Endothelial cell of umbilical vein (primary cell): ENCODE results near the gene ABR. TPM values are rescaled to one million over a fixed set of nuclear protein-coding genes. Genes with fewer than 3 reads are reported as not detected.

Experiments used
- BruUV-seq: library from RNA; stranded (reverse); fragments of 400-500 nt; replicated peaks from 2 replicates; lab custom pipeline; 2021; lab: Mats Ljungman, UMichigan
- CTCF ChIA-PET: fragments of 300-600, 350-600 bp; sonication (Branson Sonifier 250); formaldehyde crosslinking; loops from one replicate; lab custom pipeline; 2021; ENCODE audit warnings: antibody characterized with exemption, inconsistent platforms; lab: Charles Lee
- POLR2A ChIA-PET: fragments of 300-600, 350-600 bp; sonication (Branson Sonifier 250); formaldehyde crosslinking; loops from one replicate; lab custom pipeline; 2021; ENCODE audit warnings: antibody characterized with exemption, inconsistent platforms; lab: Charles Lee
- DNase-seq: peaks from one replicate; pipeline ENCODE4 v3.0.0-alpha.2; 2011; ENCODE audit warnings: low read depth, low spot score
- FAIRE-seq: peaks from 2 replicates; lab custom pipeline; 2011; peaks lifted over from hg19 to GRCh38; lab: Jason Lieb, UNC
- H2AFZ ChIP-seq: 2 replicates; pipeline ENCODE4 v1.6.0; 2012; ENCODE audit warnings: low read depth, low read length, control low read depth, inconsistent platforms
- H3K27ac ChIP-seq: 2 replicates; pipeline ENCODE4 v1.5.1; 2011; ENCODE audit warnings: low read depth, mild to moderate bottlenecking, control low read depth, low read length, moderate library complexity; ENCODE audit not compliant: insufficient read depth
- H3K27me3 ChIP-seq, 2 experiments: 2 replicates each; pipeline versions ENCODE4 v1.6.0 to v1.6.1; 2011; ENCODE audit warnings: low read length in 2 of 2, mixed read lengths in 1 of 2; ENCODE audit not compliant: control insufficient read depth in 2 of 2, insufficient read depth in 2 of 2
- H3K36me3 ChIP-seq, 2 experiments: 2 replicates in 1 of 2; 3 replicates in 1 of 2; pipeline ENCODE4 v1.5.1; 2011; ENCODE audit warnings: low read length in 2 of 2, mild to moderate bottlenecking in 1 of 2, moderate library complexity in 1 of 2; ENCODE audit not compliant: control insufficient read depth in 2 of 2, insufficient read depth in 2 of 2; ENCODE audit errors: extremely low read depth in 1 of 2
- H3K4me1 ChIP-seq: 3 replicates; pipeline ENCODE4 v1.5.1; 2011; ENCODE audit warnings: mild to moderate bottlenecking, low read length; ENCODE audit not compliant: control insufficient read depth, insufficient read depth; ENCODE audit errors: extremely low read depth
- H3K4me2 ChIP-seq: 2 replicates; pipeline ENCODE4 v1.6.1; 2011; ENCODE audit warnings: low read length, control low read depth, mixed read lengths; ENCODE audit not compliant: insufficient read depth
- H3K4me3 ChIP-seq, 3 experiments: fragments of 200-600 bp in 1 of 3; sonication (generic), shearing (Covaris generic) in 1 of 3; replicated peaks in 1 of 3; 2 replicates each; pipeline ENCODE4 v1.5.1; 2011 to 2016; ENCODE audit warnings: control low read depth in 3 of 3, low read length in 3 of 3, mild to moderate bottlenecking in 2 of 3, inconsistent platforms in 1 of 3, low read depth in 1 of 3, moderate library complexity in 1 of 3; ENCODE audit not compliant: insufficient read depth in 1 of 3
- H3K79me2 ChIP-seq: 2 replicates; pipeline ENCODE4 v1.6.0; 2012; ENCODE audit warnings: low read length, inconsistent platforms; ENCODE audit not compliant: control insufficient read depth, insufficient read depth
- H3K9ac ChIP-seq: replicated peaks from 2 replicates; pipeline ENCODE3; 2011; ENCODE audit warnings: low read length, control low read depth; ENCODE audit not compliant: insufficient read depth; ENCODE audit errors: extremely low read depth
- H3K9me1 ChIP-seq: replicated peaks from 3 replicates; pipeline ENCODE4 v1.6.0; 2011; ENCODE audit warnings: mild to moderate bottlenecking, low read length; ENCODE audit not compliant: control insufficient read depth, insufficient read depth; ENCODE audit errors: extremely low read depth
- H3K9me3 ChIP-seq: replicated peaks from 2 replicates; pipeline ENCODE4 v1.5.1; 2012; ENCODE audit warnings: low read length, inconsistent platforms; ENCODE audit not compliant: control insufficient read depth, insufficient read depth
- H4K20me1 ChIP-seq: replicated peaks from 2 replicates; pipeline ENCODE3; 2011; ENCODE audit warnings: mild to moderate bottlenecking, low read length; ENCODE audit not compliant: control insufficient read depth, insufficient read depth; ENCODE audit errors: extremely low read depth
- EZH2 ChIP-seq: IDR thresholded peaks from 2 replicates; pipeline ENCODE4 v1.6.1; 2012; ENCODE audit warnings: borderline replicate concordance, low read depth, mild to moderate bottlenecking, moderate library complexity, low read length, inconsistent platforms; ENCODE audit not compliant: severe bottlenecking
- FOS ChIP-seq: IDR thresholded peaks from 2 replicates; pipeline ENCODE4 v1.6.1; 2011; ENCODE audit warnings: mild to moderate bottlenecking, low read length, moderate library complexity, borderline replicate concordance; ENCODE audit not compliant: insufficient read depth
- GATA2 ChIP-seq: IDR thresholded peaks from 2 replicates; pipeline ENCODE4 v1.7.0; 2011; ENCODE audit warnings: low read depth, mild to moderate bottlenecking, moderate library complexity, mixed read lengths, low read length; ENCODE audit not compliant: insufficient read length, insufficient read depth
- JUN ChIP-seq: IDR thresholded peaks from 2 replicates; pipeline ENCODE4 v1.6.1; 2011; ENCODE audit warnings: borderline replicate concordance, low read depth; ENCODE audit not compliant: insufficient read length, insufficient read depth
- MYC ChIP-seq: IDR thresholded peaks from one replicate; pipeline ENCODE4 v1.6.1; 2011; ENCODE audit warnings: mild to moderate bottlenecking, low read depth, low read length
- POLR2A ChIP-seq: IDR thresholded peaks from 2 replicates; pipeline ENCODE4 v1.6.1; 2012; ENCODE audit warnings: low read depth, mild to moderate bottlenecking, control low read depth, low read length
- POLR2AphosphoS5 ChIP-seq: IDR thresholded peaks from 2 replicates; pipeline ENCODE4 v1.6.1; 2012; ENCODE audit warnings: low read depth, mild to moderate bottlenecking, control low read depth, low read length, moderate library complexity; ENCODE audit not compliant: insufficient read depth
- dilution Hi-C: fragments of 300-500 bp; cut with MboI; formaldehyde crosslinking; loops from one replicate; pipeline ENCODE4 v1.15.0; 2019; ENCODE audit warnings: low sequenced_read_pairs; ENCODE audit not compliant: extremely low pct_ligation_motif_present
- intact Hi-C: fragments of 100-400 bp; cut with micrococcal nuclease; formaldehyde crosslinking; loops from one replicate; pipeline ENCODE4 v1.10.0; 2022
- polyA plus RNA-seq, 4 experiments: library from polyadenylated mRNA; depleted of rRNA in 3 of 4; stranded (reverse) in 3 of 4; unstranded in 1 of 4; fragments of >200 nt; gene quantifications; 2 replicates each; pipeline versions ENCODE4 v1.2.1 to v1.2.3, GENCODE V29; 2011 to 2012; ENCODE audit warnings: missing spikeins in 1 of 4
- total RNA-seq: library from RNA; stranded (reverse); gene quantifications from 2 replicates; pipeline ENCODE4 v1.2.3, GENCODE V29; 2021
- TF ChIP-seq, protein P1 (sequence below), 2 donors: IDR thresholded peaks; 1 replicate in 1 of 2; 2 replicates in 1 of 2; pipeline ENCODE4 v1.5.1; 2011; ENCODE audit warnings: low read length in 2 of 2, mild to moderate bottlenecking in 2 of 2, moderate library complexity in 2 of 2, control low read depth in 1 of 2, inconsistent platforms in 1 of 2, low read depth in 1 of 2; ENCODE audit not compliant: insufficient read depth in 1 of 2; ENCODE audit errors: extremely low read depth in 1 of 2
- TF ChIP-seq, protein P2 (sequence below): IDR thresholded peaks from 2 replicates; pipeline ENCODE4 v1.6.1; 2011; ENCODE audit not compliant: insufficient read depth, insufficient read length

ABR gene
- total and polyA plus RNA-seq, 2 donors (not counting 3 experiments of a cell fraction or from before 2014, with no cell fraction given): 83.5 to 96.8 TPM

DNA sequence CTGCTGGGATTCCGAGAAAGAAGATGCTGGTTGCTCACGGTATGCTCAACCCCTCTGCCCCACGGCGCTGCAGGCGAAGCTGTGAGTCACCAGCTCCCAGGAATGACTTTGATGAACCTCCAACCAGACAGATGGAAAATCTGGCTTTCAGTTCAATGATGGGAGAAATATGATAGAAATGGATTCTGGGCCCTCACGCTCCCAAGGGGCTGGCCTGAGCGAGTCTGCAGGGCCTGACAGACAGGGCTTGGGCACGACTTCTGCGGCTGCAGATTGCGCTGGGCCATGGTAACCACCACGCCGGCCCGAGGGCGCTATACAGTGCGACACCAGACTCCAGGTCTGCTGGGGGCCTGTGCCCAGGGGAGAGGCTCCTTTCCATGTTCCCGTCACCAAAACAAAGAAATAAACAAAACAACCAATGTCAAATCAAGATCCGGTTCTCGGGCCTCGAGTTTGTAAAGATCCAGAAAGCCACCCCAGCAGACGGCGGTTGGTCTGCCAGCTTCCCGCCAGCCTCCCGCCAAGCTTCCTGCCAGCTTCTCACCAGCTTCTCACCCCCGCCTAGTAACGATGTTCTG, 11.1 kb upstream of the ABR start:
- H4K20me1 ChIP-seq: no peaks in the 10 kb centered on the region
- H3K9me1 ChIP-seq: no peaks in the 10 kb centered on the region
- BruUV-seq: no TSS peak
- dilution Hi-C loops (no loop called here), intact Hi-C loops (no loop called here)
- CTCF ChIA-PET: interaction anchor here (5.1 to 12.9 kb wide), 2 partner anchors 68 to 133 kb away, joined by 29 to 260 read pairs; no protein-coding TSS in a partner anchor
- H3K4me2 ChIP-seq: no peak overlapping the region
- H2AFZ ChIP-seq: no peak overlapping the region
- TF ChIP-seq GATA2 (no peak), FOS (no peak), EZH2 (no peak), POLR2A (no peak), POLR2AphosphoS5 (no peak), MYC (no peak), JUN (no peak)
- TF ChIP-seq, protein P1, sequence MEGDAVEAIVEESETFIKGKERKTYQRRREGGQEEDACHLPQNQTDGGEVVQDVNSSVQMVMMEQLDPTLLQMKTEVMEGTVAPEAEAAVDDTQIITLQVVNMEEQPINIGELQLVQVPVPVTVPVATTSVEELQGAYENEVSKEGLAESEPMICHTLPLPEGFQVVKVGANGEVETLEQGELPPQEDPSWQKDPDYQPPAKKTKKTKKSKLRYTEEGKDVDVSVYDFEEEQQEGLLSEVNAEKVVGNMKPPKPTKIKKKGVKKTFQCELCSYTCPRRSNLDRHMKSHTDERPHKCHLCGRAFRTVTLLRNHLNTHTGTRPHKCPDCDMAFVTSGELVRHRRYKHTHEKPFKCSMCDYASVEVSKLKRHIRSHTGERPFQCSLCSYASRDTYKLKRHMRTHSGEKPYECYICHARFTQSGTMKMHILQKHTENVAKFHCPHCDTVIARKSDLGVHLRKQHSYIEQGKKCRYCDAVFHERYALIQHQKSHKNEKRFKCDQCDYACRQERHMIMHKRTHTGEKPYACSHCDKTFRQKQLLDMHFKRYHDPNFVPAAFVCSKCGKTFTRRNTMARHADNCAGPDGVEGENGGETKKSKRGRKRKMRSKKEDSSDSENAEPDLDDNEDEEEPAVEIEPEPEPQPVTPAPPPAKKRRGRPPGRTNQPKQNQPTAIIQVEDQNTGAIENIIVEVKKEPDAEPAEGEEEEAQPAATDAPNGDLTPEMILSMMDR (IDR thresholded peaks at IDR 0.05; ENCODE audit: extremely low read depth in 1 of 2, insufficient read depth in 1 of 2, low read depth in 1 of 2, low read length in 2 of 2): no peak
- TF ChIP-seq, protein P2, sequence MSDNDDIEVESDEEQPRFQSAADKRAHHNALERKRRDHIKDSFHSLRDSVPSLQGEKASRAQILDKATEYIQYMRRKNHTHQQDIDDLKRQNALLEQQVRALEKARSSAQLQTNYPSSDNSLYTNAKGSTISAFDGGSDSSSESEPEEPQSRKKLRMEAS: no peak
- no peak overlapping the region for H3K9ac ChIP-seq
- POLR2A ChIA-PET: no interaction called here
- peaks cover 3% of the 10 kb centered on the region for H3K4me1 ChIP-seq
- no peaks in the 10 kb centered on the region for H3K79me2 ChIP-seq
- no peak overlapping the region for H3K4me3 ChIP-seq
- no peaks in the 10 kb centered on the region for H3K36me3 ChIP-seq
- FAIRE-seq: no peak
- DNase-seq: no peak
- no peak overlapping the region for H3K27ac ChIP-seq
- H3K9me3 ChIP-seq: no peaks in the 10 kb centered on the region
- H3K27me3 ChIP-seq: peaks cover 6 to 9% of the 10 kb centered on the region in 2 experiments
